AG09319 (cell line): Measurements from ENCODE around the gene CPT1A.

Experiments used
- DNase-seq: peaks from one replicate; pipeline ENCODE4 v3.0.0-alpha.2; 2010; ENCODE audit warnings: low read depth; ENCODE audit errors: extremely low read depth
- CTCF ChIP-seq: IDR thresholded peaks from 2 replicates; pipeline ENCODE4 v1.5.1; 2011; ENCODE audit warnings: low read depth, mild to moderate bottlenecking, inconsistent platforms, low read length, moderate library complexity

CPT1A gene

GRCh38 chr11:68784653-68785052, 57.1 kb downstream of the CPT1A start:
- DNase-seq: no peak
- no peak for TF ChIP-seq CTCF

- no peak for TF ChIP-seq CTCF
- no peak for DNase-seq
Measured at GRCh38 chr11:68783216-68783821, 58.4 kb downstream of the CPT1A start.

GRCh38 chr11:68782711-68783110, 59.0 kb downstream of the CPT1A start:
- DNase-seq: no peak
- TF ChIP-seq CTCF: no peak

- no peak for DNase-seq
- no peak for TF ChIP-seq CTCF
Measured at GRCh38 chr11:68780829-68781228, 60.9 kb downstream of the CPT1A start.

- DNase-seq: no peak
Measured at GRCh38 chr11:68778205-68778604, 63.5 kb downstream of the CPT1A start.

GRCh38 chr11:68776442-68777235, 65.1 kb downstream of the CPT1A start:
- TF ChIP-seq CTCF: no peak
- DNase-seq: no peak

More at GRCh38 chr11:68778205-68778604, 63.5 kb downstream of the CPT1A start:
- no peak for TF ChIP-seq CTCF

GRCh38 chr11:68775951-68776388, 65.7 kb downstream of the CPT1A start:
- no peak for DNase-seq
- TF ChIP-seq CTCF: no peak
